Midbrain (tissue), 1 donor: Measurements from ENCODE around the gene GJC3.
"Not testable (repeated sequence)": the region's sequence is repeated elsewhere in the genome, so short reads cannot be mapped to it uniquely, and the experiment has no call there.

Experiments used
- DNase-seq: peaks from one replicate; lab custom pipeline; 2025; lab: John Stamatoyannopoulos, UW

GJC3 gene

DNA sequence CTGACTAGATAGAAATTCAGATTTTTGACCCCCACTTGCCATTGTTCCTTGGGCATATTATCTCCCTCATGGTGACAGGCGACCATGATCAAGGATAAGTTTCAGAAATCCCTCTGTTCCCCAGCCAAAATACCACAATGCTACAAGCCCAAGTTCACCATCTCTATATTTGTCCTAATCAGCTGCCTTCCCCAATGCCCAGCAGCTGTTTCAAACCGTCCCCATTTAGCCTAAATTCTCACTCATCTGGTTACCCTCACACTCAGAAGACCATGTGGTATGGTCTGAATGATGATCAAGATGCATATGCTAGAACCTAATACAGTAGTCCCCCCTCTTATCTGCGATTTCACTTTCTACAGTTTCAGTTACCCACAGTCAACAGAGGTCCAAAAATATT, 956 bp upstream of the GJC3 start:
- no peak for DNase-seq

DNA sequence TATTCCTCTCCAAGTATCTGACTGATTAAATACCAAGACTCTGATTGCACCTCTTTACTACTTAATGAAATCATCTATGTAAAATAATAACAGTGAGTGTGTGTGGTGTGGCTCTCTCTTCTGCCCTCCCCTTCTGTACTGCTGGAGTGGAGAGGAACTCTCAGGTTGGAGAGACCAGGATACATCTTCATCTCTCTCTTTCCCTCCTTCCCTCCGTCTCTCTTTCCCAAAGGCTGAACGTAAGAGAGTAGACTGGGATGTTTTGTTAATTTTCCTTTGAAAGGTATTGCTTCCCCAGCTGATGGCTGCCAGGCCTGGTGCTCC, 272 bp upstream of the GJC3 start:
- no peak for DNase-seq

DNA sequence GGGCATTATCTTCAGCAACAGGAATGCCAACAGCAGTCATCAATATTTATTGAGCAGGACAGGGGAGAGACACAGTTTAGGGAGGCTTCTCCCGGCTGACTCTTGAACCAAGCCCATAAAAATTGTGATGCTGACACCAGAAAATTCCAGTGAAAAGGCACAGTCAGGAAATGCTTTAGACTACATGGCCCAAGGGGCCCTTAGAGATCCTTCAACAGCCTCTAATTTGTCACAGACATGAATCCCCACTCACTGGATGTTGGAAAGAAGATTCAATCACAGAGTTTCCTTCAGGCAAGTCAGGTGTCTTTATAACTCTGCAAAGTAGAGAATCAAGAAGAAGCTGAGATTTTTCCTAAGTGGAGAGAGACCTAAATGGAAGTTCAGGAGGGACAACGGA, 1.2 kb downstream of the GJC3 start:
- no peak for DNase-seq

DNA sequence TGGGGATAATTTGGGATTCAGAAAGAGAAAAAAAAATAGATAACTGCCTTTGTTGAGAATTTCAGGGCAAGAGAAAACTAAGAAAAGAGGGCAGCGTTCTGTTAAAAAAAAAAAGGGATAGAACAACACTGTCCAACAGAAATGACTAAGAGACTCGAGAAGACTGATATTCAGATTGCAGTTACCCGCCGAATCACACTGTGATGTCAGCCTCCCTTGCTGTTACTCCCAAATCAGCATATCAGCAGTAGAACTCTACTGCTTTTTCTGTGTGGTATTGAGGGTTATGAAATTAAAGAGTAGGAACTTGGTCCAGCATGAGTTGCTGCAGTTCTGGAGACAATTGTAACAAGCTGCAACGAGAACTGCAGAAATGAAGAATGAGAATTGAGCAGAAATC, 1.9 kb downstream of the GJC3 start:
- no peak for DNase-seq

DNA sequence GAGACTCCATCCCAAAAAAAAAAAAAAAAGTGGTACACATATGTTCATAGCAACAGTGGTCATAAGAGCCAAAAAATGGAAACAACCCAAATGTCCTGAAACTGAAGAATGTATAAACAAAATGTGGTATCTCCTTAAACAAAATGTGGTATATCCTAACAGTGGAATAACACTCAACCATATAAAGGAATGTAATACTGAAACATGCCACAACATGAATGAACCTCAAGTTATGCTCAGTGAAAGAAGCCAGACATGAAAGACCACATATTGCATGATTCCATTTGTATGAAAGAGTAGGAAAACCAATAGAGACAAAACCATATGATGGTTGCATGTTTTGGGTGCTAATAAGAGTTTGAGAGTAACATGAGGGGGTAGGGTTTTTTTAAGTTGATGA, 3.1 kb downstream of the GJC3 start:
- no peak for DNase-seq

DNA sequence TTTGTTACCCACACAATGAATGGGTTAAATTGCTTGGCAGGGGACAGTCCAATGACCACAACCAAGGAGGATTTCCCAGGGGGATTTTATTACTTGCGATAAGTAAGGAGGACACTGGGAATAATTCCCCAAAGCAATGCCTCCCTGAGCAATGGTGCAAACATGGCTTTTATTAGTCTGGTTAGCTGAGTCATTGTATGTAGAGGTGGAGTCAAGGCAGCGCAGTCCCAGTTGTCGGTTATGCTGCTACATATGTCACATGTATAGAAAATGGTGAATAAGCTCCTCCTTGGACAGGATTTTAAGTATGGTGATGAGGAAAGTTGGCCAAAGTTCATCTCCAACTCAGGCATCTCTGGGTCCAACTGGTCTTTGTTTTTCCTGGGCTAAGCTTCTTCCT, 6.2 kb downstream of the GJC3 start:
- no peak for DNase-seq

DNA sequence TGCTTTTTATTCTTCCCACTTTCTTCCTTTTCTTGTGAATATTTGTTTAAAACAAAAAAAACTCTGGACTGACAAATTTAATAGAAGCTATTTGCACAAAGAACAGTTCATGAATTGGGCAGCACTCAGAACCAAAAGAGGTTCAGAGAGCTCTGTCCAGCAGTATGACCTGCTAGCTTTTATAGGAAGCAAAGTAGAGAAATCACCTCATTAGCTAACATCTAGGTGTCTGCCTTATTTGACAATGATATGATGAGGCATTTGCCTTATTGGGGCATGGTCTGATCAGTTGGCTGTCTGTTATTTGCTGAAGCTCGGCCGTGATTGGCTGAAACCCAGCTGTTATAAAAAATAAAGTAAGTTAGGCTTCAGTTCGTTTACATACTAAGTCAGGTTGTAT, 9.3 kb downstream of the GJC3 start:
- DNase-seq: no peak

DNA sequence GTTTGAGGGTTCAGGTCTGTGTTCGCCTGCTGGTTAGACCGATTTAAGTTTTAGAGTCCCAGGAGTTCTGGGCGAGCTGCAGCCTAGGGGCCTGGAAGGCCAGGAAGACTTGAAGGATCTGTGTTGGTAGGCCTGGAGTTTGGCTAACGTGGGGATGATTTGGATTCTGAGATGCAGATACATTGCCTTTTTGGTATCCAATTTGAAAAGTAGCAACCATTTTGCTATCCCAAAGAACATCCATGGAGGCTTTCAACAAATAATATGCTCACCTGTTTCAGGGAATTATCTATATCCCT, 9.7 kb downstream of the GJC3 start:
- no peak for DNase-seq

DNA sequence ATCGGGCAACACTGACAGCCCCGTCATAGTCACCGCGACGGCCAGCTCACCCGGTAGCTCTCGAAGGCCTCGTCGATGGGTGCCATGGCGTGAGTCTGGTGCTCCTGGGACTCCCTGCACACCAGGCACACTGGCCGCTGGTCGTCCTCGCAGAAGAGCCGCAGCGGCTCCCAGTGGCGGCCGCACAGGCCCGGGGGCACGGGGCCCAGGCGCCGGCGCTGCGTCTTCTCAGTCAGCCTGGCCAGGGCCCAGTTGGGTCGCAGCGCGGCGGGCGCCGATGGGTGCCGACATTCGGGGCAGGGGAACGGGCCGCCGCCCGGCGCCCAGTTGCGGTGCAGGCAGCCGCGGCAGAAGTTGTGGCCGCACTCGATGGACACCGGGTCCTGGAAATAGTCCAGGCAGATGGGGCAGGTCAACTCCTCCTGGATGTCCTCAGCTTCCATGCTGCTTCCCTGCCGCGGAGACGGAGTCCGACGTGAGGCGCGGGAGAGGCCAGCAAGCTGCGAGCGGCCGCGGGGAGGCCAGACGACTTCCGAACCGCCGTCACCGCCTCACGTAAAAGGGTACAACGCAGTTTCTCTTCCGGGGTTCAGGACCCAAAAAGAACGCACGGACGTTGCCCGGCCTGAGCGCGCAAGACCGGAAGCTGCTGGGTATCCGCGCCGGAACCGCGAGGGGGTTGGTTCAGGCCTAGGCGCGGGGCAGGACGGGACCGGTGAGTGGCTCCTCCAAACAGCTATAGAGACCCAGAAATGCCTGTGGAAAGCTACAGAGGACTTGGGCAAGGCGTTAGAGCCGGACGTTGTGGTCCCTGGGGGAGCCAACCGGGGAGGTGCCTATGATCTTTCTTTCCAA, 10.2 kb downstream of the GJC3 start, which contains the start of gene TRIM4:
TRIM4 (minus strand) TSS at position 572 of the 855 bp plus-strand sequence; CDS start at position 443, 129 bp downstream.
- peak; percentile 94 for DNase-seq

DNA sequence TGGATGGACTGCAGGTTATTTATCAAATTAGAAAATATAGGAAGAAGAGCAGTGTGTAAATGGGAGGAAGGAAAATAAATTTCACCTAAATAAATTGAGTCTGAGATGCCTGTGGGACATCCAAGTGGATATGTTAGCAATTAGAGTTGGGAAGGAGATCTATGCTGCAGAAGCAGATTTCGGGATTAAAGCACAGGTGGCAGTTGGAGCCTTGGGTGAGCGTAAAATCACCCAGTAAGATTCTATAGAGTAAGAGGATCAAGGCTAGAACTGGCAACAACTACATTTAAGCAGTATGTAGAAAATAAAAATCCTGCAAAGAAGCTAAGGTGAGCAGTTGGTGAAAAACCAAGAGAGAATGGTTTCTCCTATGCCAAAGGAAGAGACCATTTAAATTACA, 18.4 kb downstream of the GJC3 start:
- DNase-seq: no peak

DNA sequence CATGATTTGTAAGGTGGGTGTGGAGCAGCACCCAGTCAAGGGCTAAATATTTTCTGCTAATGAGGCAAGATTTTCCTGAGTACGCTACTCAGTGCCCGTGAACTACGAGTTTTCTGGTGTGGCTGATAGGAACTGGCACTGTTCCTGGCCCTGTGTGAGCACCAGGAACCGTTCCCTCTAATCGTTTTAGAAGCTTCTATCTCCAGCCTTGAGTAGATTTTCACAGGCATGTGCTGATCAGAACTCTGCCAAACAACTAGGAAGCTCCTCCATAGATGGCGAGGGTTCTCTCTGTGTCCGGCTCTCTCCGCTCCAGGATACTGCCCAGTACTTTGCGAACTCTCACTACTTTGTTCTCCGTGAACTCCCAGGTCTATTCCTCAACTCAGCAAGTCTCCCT, 27.8 kb downstream of the GJC3 start:
- no peak for DNase-seq

DNA sequence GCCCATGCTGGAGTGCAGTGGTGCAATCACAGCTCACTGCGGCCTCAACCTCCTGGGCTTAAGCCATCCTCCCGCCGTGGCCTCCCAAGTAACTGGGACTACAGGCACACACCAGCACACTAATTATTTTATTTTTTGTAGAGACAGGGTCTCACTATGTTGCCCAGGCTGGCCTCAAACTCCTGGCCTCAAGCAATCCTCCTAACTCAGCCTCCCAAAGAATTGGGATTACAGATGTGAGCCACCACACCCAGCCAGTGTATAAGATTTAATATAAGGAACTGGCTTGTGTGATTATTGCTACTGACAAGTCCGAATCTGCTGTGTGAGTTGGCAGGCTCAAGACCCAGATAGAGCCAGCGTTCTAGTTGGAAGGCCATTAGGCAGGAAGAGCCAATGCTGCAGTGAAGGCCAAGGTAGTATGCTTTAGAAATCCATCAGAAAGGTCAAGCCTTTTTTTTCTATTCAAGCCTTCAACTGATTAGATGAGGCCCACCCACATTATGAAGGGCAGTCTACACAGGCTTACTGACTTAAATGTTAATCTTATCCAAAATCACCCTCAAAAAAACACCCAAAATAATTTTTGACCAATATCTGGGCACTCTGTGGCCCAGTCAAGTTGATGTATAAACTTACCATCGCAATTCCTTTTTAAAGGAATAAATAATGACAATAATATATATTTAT, 29.4 kb downstream of the GJC3 start:
- DNase-seq: no peak

DNA sequence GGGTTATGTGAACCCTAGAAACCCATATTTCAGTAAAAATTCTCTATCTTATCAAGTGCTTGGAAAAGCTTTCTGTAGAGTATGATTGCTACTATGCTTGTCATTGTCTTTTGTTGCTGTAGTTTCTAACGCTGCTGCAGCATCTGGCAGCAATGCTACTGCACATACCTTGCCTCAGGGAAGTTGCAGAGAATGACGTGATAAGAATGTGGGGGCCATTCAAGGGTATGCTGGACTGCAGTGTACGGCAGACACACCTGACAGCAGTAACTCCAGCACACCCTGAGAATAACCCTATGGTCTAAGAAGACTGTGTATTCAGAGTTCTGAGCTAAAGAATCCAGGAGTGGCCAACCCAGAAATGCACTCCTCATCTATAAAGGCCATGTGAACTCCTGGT, 30.6 kb downstream of the GJC3 start:
- no peak for DNase-seq

DNA sequence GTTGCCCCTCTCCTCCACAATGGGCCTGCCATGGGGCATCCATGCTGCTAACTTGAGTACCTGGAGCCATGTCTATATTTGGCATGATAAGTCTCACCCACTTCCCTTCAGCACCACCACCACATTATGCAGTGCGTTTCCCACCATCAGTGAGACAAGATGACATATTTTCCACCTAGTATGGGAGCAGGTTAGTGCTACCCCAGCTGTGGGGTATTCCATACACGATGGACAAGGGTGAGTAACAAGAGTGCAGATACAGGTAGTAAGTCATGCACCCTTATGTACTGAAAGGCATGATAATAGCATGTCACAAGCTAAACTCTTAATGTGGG, 31.4 kb downstream of the GJC3 start:
- DNase-seq: no peak

DNA sequence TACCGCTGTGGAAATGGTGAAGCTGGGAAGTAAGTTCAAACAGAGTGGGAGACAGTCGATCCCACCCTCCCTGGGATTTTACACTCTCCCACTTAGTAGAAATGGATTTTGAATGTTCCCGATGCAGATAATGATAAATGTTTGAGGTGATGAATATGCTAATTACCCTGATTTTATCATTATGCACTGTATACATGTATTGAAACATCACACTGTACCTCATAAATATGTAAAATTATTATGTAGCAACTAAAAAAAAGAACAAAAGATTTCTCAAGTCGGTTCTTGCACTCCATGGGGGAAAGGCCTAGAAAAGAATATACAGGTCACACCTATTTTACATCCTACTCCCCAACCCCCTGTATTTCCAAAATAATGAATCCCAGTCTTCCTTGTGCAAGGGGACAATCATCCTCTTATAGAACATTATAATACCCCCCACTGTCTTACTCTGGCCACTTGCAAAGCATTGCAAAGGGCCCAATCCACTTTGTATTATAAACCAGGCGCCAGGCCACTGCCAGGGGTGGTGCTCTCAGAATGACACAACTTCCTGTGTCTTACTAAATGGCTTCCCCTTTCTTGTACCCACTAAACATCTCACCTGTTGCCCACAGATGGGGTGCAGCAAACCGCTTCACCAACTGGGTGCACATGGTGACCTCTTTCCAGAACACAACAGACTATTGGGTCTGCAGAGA, 31.9 kb downstream of the GJC3 start:
- no peak for DNase-seq

DNA sequence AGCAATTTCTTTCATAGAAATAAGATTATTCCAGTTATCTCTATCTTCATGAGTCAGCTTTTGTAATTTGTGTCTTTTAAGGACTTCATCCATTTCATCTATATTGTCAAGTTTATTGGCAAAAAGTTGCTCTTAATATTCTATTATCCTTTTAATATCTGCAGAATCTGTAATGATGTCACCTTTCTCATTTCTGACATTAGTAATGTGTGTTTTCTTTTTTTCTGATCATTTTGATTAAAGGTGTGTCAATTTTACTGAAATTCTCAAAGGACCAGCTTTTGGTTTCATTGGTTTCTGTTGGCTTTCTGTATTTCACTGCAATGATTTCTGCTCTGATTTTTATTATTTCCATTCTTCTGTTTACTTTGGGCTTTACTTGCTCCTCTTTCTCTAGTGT, 34.7 kb downstream of the GJC3 start:
- no peak for DNase-seq

DNA sequence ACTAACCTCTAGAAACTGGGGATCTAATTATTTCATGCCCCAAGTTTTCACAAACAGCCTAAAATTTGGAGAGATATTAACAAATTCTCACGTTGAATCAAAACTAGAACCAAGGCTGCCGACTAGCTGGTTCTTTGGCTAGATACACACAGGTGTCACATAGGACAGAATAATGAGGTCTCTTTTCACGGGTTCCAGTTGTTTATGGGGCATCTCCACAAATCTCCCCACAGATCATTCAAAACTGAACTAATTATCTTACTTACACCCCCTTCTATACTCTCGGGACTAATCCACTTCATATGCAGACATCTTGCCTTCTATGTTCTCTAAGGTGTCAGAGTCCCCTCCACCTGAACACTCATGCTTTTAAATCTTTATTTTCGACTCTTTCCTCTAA, 36.1 kb downstream of the GJC3 start:
- no peak for DNase-seq

DNA sequence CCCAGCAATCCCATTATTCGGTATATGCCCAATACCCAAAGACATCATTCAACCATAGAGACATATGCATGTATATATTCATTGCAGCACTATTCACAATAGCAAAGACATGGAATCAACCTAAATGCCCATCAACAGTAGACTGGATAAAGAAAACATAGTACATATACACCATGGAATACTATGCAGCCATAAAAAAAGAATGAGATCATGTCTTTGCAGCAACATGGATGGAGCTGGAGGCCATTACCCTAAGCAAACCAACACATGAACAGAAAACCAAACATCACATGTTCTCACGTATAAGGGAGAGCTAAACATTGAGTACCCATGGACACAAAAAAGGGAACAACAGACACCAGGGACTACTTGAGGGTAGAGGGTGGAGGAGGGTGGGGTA, 39.1 kb downstream of the GJC3 start:
- DNase-seq: not testable (repeated sequence)

DNA sequence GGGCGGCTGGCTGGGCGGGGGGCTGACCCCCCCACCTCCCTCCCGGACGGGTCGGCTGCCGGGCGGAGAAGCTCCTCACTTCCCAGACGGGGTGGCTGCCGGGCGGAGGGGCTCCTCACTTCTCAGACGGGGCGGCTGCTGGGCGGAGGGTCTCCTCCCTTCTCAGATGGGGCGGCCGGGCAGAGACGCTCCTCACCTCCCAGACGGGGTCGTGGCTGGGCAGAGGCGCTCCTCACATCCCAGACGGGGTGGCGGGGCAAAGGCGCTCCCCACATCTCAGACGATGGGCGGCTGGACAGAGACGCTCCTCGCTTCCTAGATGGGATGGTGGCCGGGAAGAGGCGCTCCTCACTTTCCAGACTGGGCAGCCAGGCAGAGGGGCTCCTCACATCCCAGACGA, 41.1 kb downstream of the GJC3 start:
- not testable (repeated sequence) for DNase-seq

DNA sequence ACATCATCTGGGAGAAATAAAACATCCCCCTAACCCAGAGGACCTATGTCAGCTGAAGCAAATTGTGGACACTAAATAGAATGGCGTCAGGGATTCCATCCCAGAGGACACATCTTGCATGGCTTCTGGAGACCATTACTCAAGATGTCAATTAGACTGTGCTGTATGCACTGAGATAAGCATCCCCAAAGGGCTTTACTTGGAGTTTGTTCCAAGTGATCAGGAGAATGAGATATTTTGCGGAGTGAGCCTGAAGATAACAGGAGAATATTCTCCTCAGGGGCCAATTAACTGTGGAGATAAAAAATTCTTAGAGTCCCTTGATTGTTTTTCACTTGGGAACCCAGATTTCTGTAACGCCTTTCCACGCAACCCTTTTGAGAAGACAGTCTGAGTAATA, 48.0 kb downstream of the GJC3 start:
- no peak for DNase-seq

DNA sequence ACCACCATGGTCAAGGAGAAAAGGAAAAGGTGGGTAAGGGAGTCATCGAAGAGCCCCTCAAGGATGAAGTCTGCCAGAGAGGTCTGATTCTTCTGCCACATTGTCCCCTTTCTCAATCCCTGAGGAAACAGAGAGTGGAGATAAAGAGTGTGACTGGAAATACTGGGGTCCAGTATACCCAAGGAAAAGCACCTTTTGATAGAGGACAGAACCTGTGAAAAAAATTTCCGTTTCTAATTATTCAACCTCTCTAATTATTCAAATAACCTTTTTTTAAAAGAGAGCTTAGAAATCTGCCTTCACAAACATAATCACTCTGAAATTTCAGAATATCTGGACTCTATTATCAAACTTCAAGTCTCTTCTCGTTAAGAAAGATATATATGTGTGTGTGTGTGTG, 52.5 kb downstream of the GJC3 start, which contains the start of gene OR2AE1:
OR2AE1 (minus strand) TSS at position 101 of the 400 bp plus-strand sequence; CDS start at position 101, 0 bp downstream.
- DNase-seq: no peak

DNA sequence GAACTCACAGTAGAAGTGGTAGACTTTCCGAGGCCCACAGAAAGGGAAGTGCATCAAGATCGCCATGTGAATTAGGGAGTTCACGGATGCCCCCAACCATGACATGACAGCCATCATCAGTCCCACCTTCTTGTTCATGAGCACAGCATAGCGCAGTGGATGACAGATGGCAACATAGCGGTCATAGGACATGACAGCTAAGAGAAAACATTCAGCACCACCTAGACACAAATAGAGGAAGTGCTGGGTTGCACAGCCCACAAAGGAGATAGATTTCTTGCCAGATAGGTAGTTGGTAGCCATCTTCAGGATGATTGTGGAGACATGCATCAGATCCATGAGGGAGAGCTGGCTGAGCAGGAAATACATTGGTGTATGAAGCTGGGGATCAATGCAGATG, 52.9 kb downstream of the GJC3 start:
- DNase-seq: no peak
